Renal cortex interstitium (tissue), 11 donors: ENCODE data around the gene NAGLU. TPM values are rescaled to one million over a fixed set of nuclear protein-coding genes. Genes with fewer than 3 reads are reported as not detected.

Experiments
- DNase-seq, 11 donors: peaks; one replicate each; pipeline ENCODE4 v3.0.0-alpha.2; 2013; ENCODE audit warnings: low read depth in 9 of 11, low spot score in 4 of 11; ENCODE audit errors: extremely low read depth in 1 of 11
- polyA plus RNA-seq, 3 donors: library from polyadenylated mRNA; unstranded; fragments of 120-200 nt; gene quantifications; one replicate each; pipeline ENCODE4 v1.2.1, GENCODE V29; 2013; ENCODE audit not compliant: insufficient read length in 3 of 3

Gene NAGLU
- polyA plus RNA-seq, 3 donors: 15.6 to 31.6 (median 26.4) TPM

DNA sequence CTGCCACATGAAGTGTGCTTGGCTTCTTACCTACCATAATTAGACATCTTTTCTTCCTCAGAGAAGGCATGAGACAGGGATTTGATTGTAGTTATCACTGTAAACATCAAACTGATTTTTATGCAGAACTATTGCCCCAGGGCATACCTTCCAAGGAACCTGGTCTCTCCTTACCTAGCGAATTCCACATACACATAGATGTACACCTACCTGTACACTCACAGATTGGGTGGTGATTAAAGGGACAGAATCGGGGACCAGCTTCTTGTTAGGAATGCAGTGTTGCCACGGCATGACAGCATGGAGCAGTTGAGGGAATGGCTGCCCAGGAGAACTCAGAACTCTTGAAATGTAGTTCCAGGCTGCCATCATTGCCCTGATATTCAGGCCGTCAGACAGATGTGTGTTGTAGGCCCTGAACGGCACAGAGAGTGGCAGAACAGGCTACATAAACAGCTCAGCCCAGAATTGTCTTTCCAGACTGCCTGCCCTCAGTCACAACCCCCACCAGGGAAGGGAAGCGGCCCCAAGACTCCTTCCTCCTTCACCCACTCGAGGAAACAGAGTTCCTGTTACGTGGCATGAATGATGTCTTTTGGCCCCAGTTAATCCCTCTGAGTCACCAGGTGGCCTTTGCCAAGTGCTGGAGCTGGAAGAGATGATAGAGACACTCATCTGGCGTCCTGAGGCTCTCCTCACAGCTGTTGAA, 17.8 kb upstream of the NAGLU start:
- DNase-seq: no peak

DNA sequence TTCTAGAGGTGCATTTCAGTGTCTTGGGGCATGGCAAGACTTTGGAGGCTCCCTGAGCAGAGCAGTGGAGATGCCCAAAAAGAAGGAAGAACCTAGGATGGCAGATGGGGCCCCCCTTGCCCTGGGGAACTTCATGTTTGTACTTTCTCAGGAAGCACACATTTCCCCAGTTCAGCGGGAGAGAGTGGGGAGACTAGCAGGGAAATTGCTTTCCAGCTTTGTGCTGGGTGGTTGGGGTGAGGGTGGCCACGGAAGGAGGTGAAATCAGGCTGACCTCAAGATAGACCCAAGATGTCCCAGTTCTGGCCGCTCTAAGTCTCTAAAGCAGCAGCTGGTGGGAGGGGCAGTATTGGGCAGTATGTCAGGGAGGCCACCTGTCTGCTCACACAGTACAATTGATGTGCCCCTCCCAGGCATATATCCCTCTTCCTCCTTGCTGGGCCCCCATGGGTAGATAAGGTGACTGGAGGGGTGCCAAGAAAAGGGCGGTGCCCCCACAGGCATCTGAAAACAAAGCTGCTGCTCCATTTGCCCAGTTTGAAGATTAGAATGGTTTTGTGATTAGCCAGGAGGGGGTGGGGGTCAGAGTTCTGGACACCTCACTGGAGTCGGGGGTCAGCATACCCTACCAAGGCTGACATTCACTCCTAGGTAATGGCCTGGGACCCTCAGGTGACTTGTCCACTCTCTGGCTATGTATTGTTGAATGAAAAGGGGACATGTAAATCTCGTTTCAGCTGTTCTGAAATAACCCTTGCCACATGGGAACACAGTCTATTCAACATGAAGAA, 17.1 kb upstream of the NAGLU start:
- no peak for DNase-seq

DNA sequence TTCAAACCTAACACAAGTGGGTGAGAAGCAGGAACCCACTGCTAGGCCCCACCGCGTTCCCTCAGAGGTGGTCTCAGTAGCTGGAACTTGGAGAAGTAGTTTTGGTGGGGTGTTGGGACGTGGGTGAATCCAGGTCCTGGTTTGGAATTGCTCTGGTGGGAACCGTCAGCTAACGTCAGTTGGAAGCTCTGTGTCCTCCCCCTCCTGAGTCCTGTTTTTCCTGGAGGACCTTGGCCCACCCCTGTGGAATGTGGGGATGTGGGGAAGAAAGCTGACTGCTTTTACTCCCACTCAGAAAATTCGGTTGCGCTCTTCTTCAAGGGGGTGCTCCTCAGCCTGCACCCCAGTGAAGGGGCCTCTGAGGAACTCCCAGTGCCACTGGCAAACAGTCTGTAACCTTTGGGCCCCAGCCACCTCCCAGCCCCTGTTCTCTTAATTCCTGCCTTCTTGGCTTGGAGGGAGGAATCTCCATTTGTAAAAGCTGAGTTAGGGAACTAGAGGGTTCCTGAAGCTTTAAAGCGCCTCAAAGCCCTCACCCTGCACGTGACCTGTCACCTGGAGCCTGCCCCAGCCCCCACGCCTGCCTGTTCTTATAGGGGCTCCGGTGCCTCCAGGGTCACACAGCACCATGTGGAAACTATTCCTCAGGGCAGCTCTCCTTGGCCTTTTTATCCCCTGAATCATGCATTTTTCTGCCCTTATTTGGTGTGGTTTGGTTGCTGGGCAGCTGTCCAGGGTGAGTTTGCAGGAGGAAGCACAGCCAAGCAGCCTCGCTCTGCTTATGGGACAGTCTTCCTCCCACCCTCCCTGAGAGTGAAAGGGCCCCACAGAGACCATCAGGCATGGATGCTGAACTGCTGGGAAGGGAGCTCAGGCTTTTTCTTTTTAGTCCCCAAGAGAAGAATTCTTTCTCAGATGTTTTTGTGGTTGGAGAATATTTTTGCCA, 16.2 kb upstream of the NAGLU start:
- DNase-seq: peak in 10 of 11 donors; percentile 75 to 93 (median 85)

DNA sequence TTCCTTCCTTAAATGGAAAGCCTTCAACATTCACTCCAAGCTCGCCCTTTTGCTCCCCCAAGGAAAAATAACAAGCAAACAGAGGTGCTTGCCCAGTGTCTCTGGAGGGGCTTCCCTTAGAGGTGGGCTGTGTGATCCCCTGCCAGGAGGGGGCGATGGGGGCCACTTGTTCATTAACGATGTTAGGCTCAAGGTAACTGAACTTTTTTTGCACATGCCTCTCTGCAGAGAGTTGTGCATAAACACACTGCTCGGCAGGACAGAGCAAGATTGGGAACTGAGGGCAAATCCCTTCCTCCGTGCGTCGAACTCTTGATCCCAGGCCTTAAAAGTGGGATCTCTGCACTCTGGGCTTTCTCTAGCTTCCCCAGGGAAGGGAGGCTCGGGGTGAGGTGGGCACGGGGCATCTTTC, 15.5 kb upstream of the NAGLU start:
- DNase-seq: no peak

DNA sequence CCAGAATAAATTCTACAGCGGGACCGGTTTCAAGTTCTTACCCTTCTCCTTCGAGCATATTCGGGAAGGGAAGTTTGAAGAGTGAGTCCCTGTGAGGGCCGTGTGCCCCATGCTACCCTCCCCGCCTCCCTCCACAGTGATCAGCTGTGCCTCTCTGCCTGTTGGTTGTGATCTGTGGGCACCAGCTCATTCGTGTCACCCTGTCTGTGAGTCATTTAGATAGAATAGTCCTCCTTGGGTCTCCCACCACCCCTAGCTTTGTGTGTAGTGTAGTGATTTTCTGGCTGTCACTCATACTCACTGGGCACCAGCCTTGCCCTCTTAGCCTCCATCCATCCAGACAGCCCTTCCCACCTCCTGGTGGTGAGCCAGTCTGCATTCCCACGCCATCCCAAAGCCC, 15.0 kb upstream of the NAGLU start:
- no peak for DNase-seq

DNA sequence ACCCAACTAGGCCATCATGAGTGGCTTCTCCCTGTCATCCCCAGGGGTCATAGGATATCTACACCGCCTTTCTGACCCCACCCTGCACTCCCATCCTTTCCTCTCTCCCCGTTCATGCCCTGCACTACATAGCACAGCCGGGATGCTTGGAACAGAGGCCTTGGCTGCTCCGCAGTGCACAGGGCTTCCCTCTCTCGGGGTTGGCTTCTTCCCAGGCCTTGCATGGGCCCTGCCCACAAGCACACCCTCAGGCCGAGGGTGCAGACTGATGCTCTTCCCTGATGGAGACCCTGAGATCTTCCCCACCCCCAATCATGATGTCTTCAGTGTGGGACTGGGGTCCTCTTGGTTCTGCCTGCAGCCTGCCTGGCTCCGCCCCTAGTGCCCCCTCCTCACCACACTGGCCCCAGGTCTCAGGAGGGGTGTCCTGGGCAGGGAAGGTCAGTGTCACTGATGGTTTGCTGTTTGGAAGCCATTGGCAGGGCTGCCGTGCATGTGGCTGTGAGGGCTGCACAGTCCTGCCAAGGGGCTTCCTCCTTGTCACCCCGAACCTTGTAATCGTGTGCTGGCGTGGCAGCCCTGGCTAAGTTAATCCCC, 14.3 kb upstream of the NAGLU start:
- no peak for DNase-seq

DNA sequence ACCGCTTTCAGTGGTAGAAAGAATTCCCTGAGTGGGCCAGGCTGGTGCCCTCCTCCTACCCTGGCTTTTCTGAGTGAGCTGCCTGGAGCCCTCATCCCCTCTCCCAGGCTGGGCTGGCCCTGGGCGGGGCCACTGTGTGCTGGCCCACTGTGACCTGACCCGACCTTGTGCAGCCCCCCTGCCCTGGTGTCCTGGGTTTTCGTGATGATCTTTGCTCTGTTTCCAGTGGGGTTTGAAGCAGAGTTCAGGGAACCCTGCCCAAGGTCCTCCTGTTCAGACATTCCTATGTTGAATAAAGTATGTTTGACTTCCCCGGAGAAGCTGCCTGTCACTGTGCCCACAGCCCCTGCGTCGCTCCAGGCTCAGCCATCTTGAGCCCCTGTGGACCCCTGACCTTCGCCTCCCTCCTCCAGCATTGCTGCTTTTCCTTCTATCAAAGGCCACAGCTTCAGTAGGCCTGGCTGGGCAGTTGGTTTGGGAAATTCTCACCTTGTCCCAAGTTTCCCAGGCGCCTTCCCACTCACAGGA, 13.7 kb upstream of the NAGLU start:
- no peak for DNase-seq

DNA sequence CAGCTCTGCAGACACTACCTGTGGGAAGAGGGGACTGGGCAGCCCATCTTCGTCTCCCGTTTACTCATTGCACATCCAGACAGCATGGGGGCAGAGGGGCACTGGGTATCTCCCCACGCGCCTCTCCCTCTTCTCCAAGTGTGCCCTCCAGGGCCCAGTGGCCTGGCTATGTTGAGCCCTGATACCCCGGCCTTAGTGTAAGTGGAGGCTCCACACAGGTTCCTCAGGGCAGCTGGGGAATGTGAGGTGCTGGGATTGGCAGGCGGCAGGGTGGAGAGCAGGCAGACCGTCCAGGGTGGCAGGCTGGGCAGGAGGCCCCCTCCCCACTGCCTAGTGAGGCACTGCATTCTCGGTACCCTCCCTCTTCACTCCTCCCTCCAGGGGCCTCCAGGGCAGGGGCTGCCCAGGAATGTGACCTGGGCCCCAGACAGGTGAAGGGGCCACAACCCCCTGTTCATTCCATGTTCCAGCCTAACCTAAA, 13.2 kb upstream of the NAGLU start:
- no peak for DNase-seq

DNA sequence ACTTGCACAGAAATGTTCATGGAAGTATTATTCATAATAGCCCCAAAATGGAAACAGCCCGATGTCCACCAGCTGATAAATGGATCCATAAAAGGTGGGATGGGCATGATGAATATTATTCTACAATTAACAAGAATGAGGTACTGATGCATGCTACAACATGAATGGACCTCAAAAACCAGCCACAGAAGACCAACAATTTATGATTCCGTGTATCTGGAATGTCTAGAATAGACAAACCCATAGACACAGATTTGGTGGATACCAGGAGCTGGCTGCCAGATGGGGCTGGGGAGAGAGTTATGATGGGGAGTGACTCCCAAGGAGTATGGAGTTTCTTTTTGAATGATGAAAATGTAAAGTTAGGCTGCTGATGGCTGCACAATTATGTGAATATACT, 10.8 kb upstream of the NAGLU start:
- DNase-seq: no peak

DNA sequence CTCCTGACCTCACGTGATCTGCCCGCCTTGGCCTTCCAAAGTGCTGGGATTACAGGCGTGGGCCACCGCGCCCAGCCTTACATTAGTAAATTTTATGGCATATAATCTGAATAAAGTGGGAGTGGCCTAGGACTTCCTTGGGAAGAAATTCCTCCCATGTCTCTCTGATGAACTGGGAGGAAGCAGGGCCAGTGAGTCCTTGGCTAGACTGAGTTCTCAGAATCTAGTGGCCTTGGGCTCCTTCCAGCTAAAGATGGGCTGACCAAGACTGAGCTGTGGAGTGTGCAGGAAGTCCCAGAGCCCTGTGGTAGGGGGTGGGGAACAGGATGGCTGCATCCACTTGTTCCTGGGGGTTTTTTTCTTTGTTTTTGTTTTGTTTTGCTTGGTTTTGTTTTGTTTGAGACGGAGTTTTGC, 10.0 kb upstream of the NAGLU start:
- no peak for DNase-seq

DNA sequence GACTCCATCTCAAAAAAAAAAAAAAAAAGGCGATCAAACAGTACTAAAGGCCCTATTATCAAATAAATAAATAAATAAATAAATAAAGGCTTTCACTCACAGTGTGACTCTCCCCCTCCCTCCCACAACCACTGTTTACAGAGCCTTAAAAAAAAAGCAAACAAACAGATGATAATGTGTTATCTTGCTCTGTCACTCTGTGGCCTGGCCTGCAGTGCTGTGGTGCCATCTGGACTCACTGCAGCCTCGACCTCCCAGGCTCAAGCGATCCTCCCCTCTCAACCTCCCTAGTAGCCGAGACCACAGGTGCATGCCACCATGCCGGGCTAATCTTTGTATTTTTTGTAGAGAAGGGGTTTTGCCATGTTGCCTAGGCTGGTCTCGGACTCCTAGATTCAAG, 8.1 kb upstream of the NAGLU start:
- DNase-seq: no peak

DNA sequence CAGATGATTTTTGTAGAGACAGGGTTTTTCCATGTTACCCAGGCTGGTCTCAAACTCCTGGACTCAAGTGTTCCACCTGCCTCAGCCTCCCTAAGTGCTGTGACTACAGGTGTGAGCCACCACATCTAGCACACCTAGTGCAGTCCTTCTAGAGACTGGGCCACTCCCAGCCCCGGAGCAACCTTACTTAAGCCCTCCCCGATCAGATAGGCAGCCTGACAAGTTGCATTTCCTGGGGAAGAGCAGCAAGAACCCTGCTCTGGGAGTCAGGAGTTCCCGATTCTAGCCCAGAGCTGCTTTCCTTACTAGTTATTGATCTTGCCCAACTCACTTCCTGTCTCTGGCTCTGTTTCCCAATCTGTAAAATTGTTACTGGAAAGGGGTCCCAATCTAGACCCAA, 7.0 kb upstream of the NAGLU start:
- DNase-seq: no peak

DNA sequence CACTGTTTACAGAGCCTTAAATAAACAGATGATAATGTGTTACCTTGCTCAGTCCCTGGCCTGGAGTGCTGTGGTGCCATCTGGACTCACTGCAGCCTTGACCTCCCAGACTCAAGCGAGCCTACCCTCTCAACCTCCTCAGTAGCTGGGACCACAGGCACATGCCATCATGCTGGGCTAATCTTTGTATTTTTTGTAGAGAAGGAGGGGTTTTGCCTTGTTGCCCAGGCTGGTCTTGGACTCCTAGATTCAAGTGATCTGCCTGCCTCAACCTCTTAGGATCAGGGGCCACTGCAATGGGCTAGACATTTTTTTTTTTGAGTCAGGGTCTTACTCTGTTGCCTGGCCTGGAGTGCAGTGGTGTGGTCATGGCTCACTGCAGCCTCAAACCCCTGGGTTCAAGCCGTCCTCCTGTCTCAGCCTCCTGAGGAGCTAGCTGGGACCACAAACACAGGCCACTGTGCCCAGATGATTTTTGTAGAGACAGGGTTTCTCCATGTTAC, 5.0 kb upstream of the NAGLU start:
- DNase-seq: no peak

DNA sequence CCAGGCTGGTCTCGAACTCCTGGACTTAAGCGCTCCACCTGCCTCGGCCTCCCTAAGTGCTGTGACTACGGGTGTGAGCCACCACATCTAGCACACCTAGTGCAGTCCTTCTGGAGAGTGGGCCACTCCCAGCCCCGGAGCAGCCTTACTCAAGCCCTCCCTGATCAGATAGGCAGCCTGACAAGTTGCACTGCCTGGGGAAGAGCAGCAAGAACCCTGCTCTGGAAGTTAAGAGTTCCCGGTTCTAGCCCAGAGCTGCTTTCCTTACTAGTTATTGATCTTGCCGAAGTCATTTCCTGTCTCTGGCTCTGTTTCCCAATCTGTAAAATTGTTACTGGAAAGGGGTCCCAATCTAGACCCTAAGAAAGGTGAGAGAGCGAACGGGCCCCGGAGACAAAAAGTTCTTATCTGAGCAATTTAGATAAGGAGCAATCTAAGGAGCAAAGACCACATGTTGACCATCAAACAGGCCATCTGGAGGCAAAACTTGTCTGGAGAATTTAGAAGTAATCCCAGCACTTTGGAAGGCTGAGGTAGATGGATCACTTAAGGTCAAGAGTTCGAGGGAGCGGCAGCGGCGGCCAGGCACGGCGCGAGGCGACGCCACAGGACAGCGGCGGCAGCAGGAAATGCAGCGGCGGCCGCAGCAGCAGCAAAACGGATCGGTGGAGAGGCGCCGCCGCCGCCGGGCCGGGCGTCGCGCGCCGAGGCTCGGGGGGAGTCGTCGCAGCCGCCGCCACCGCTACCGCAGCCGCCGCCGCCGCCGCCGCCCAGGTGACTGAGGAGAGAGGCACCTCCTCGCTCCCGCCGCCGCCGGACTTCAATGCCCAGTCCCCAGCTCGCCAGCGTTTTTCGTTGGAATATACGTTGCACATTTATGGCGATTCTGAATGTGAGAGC, 4.3 kb upstream of the NAGLU start:
- no peak for DNase-seq

DNA sequence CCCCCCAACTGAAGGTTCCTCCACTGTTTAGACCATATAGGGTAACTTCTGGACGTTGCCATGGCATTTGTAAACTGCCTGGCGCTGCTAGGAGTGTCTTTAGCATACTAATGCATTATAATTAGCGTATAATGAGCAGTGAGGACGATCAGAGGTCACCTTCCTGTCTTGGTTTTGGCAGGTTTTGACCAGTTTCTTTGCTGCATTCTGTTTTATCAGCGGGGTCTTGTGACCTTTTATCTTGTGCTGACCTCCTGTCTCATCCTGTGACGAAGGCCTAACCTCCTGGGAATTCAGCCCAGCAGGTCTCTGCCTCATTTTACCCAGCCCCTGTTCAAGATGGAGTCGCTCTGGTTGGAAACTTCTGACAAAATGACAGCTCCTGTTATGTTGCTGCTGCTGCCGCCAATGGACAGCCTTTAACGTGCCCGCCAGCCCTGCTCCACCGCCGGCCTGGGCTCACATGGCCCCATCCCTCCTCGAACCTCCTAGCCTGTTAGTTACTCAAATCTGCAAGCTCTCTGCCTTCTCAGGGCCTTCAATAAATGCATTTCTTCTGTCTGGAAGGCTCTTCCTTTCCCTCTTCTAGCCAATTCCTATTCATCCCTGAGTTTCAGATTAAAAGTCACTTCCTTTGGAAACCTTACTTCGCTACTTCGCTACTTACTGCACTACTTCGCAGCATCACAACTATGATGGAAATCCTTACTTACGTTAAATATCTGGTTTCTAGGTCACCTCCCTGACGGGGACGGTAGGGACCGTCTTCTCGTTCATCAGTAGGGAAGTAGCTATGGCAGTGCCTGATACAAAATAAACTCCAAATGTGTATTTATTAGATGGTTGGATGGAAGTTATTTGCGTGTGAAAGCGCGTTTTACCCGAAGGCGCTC, 640 bp upstream of the NAGLU start:
- no peak for DNase-seq

DNA sequence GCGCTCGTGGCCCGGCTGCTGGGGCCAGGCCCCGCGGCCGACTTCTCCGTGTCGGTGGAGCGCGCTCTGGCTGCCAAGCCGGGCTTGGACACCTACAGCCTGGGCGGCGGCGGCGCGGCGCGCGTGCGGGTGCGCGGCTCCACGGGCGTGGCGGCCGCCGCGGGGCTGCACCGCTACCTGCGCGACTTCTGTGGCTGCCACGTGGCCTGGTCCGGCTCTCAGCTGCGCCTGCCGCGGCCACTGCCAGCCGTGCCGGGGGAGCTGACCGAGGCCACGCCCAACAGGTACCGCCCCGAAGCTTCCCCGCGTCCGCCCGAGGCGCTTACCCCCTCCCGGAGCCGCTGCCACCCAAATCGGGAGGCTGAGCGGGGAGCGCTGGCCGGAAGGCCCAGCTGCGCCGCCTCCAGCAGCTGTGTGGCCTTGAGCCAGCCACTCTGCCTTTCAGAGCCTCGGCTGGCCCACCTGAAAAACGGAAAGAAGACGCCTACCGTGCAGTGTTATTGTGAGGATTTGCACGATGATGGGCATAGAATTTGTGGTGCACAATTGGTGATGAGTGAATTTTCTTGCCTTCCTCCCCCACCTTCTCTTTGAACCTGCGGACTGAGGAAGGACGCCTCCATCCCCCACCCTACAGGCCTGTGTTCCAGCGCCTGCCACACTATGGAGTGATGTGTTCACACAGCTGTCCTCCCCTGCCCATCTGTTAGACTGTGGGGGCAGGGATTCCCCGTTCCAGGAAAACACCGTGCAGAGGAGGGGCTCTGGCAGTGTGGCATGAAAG, 523 bp downstream of the NAGLU start:
- DNase-seq: peak in 1 of 11 donors; percentile 63
